B cell (primary cell): ENCODE measurements around the gene XPO4. TPM values are rescaled to one million over a fixed set of nuclear protein-coding genes. Genes with fewer than 3 reads are reported as not detected.
"Not testable (repeated sequence)": the region's sequence is repeated elsewhere in the genome, so short reads cannot be mapped to it uniquely, and the experiment has no call there.

Experiments used
- ATAC-seq: fragments of 200-7000 bp; cut with Tn5 transposase; one replicate; pipeline ENCODE4 v1.10.0; 2021; ENCODE audit warnings: low read depth, mild to moderate bottlenecking, moderate number of reproducible peaks, moderate library complexity
- CTCF ChIA-PET: fragments of 350-600 bp; sonication (Branson Sonifier 250); formaldehyde crosslinking; loops from one replicate; lab custom pipeline; 2021; ENCODE audit warnings: antibody characterized with exemption, inconsistent platforms; lab: Charles Lee
- POLR2A ChIA-PET: fragments of 350-600 bp; sonication (Branson Sonifier 250); formaldehyde crosslinking; loops from one replicate; lab custom pipeline; 2021; ENCODE audit warnings: antibody characterized with exemption; lab: Charles Lee
- DNase-seq: peaks from one replicate; pipeline ENCODE4 v3.0.0; 2013
- H2AFZ ChIP-seq: 2 replicates; pipeline ENCODE4 v1.6.1; 2012; ENCODE audit warnings: mild to moderate bottlenecking, low read depth, low read length; ENCODE audit not compliant: insufficient read depth, poor library complexity, severe bottlenecking
- H3K27ac ChIP-seq, 2 donors: 1 replicate in 1 of 2; 2 replicates in 1 of 2; pipeline ENCODE4 v1.5.1; 2012 to 2013; ENCODE audit warnings: low read length in 2 of 2, mild to moderate bottlenecking in 2 of 2, moderate library complexity in 1 of 2
- H3K27me3 ChIP-seq, 4 experiments: fragments of 200-600 bp in 1 of 4; sonication (generic) in 1 of 4; replicated peaks in 1 of 4; 1 replicate in 2 of 4; 2 replicates in 2 of 4; pipeline versions ENCODE4 v1.6.1 to v1.7.0; 2013 to 2016; ENCODE audit warnings: low read length in 3 of 4, mild to moderate bottlenecking in 2 of 4, mixed read lengths in 1 of 4, moderate library complexity in 1 of 4; ENCODE audit not compliant: insufficient read depth in 4 of 4, control insufficient read depth in 3 of 4; ENCODE audit errors: control extremely low read depth in 1 of 4
- H3K36me3 ChIP-seq, 2 experiments: replicated peaks in 1 of 2; 1 replicate in 1 of 2; 2 replicates in 1 of 2; pipeline versions ENCODE4 v1.6.1 to v1.7.1; 2013; ENCODE audit warnings: low read length in 1 of 2; ENCODE audit not compliant: insufficient read depth in 2 of 2, control insufficient read depth in 1 of 2; ENCODE audit errors: control extremely low read depth in 1 of 2, extremely low read depth in 1 of 2
- H3K4me1 ChIP-seq, 2 donors: fragments of 200-600 bp in 1 of 2; sonication (generic) in 1 of 2; 1 replicate in 1 of 2; 2 replicates in 1 of 2; pipeline versions ENCODE4 v1.5.1 to v1.6.1; 2013 to 2017; ENCODE audit warnings: low read length in 2 of 2; ENCODE audit not compliant: control insufficient read depth in 2 of 2, insufficient read depth in 2 of 2
- H3K4me2 ChIP-seq: replicated peaks from 2 replicates; pipeline ENCODE3; 2012; ENCODE audit warnings: mild to moderate bottlenecking, low read depth, low read length; ENCODE audit not compliant: poor library complexity, severe bottlenecking
- H3K4me3 ChIP-seq, 5 experiments: fragments of 200-600 bp in 1 of 5; sonication (generic) in 1 of 5; 1 replicate in 3 of 5; 2 replicates in 2 of 5; pipeline versions ENCODE4 v1.5.1 to v1.7.0; 2011 to 2016; ENCODE audit warnings: low read length in 4 of 5, mild to moderate bottlenecking in 4 of 5, low read depth in 2 of 5, control low read depth in 1 of 5, moderate library complexity in 1 of 5; ENCODE audit not compliant: insufficient read depth in 1 of 5; ENCODE audit errors: control extremely low read depth in 1 of 5, extremely low read depth in 1 of 5
- H3K79me2 ChIP-seq: fragments of 200-600 bp; sonication (generic); one replicate; pipeline ENCODE4 v1.6.0; 2016; ENCODE audit warnings: low read length; ENCODE audit not compliant: control insufficient read depth, insufficient read depth
- H3K9ac ChIP-seq: fragments of 200-600 bp; sonication (generic); 2 replicates; pipeline ENCODE4 v1.6.1; 2017; ENCODE audit warnings: mild to moderate bottlenecking, low read length, moderate library complexity
- H3K9me3 ChIP-seq, 3 donors: one replicate each; pipeline versions ENCODE4 v1.6.1 to v1.7.1; 2013; ENCODE audit warnings: low read length in 2 of 3; ENCODE audit not compliant: control insufficient read depth in 2 of 3, insufficient read depth in 1 of 3; ENCODE audit errors: control extremely low read depth in 1 of 3
- H4K20me1 ChIP-seq: 2 replicates; pipeline ENCODE4 v1.6.0; 2012; ENCODE audit warnings: mild to moderate bottlenecking, low read length; ENCODE audit not compliant: insufficient read depth, control insufficient read depth, poor library complexity, severe bottlenecking
- H3K27ac Mint-ChIP-seq: one replicate; pipeline ENCODE4 v1.8.0; 2021; ENCODE audit warnings: mixed read lengths
- H3K27me3 Mint-ChIP-seq: one replicate; pipeline ENCODE4 v1.8.0; 2021; ENCODE audit warnings: mixed read lengths
- H3K4me1 Mint-ChIP-seq: one replicate; pipeline ENCODE4 v1.8.0; 2021; ENCODE audit warnings: mixed read lengths
- H3K4me3 Mint-ChIP-seq: one replicate; pipeline ENCODE4 v1.8.0; 2021; ENCODE audit warnings: mixed read lengths
- H3K9me3 Mint-ChIP-seq: one replicate; pipeline ENCODE4 v1.8.0; 2022; ENCODE audit warnings: mixed read lengths; ENCODE audit not compliant: insufficient read depth
- EZH2 ChIP-seq: IDR thresholded peaks from 2 replicates; pipeline ENCODE4 v1.6.1; 2012; ENCODE audit warnings: borderline replicate concordance, low read depth, mild to moderate bottlenecking, moderate library complexity, low read length; ENCODE audit not compliant: insufficient read depth, poor library complexity, severe bottlenecking
- WGBS: methylation state at CpG from one replicate; pipeline ENCODE4 v1.1.5; 2013; ENCODE audit warnings: missing lambda C conversion rate; ENCODE audit not compliant: insufficient coverage; 5-methylcytosine and 5-hydroxymethylcytosine counted together
- intact Hi-C: fragments of 100-400 bp; cut with micrococcal nuclease; formaldehyde crosslinking; loops from one replicate; pipeline ENCODE4 v1.10.0; 2022
- polyA plus RNA-seq: library from polyadenylated mRNA; depleted of rRNA; stranded (reverse); fragments of >200 nt; gene quantifications from 2 replicates; pipeline ENCODE4 v1.2.3, GENCODE V29; 2012
- total RNA-seq, 2 donors: library from RNA; stranded (reverse); fragments of 120-200 nt in 1 of 2; gene quantifications; 1 replicate in 1 of 2; 2 replicates in 1 of 2; pipeline versions ENCODE4 v1.2.3 to v1.2.4, GENCODE V29; 2013 to 2022
- TF ChIP-seq, protein P1 (sequence below): fragments of 200-600 bp; IDR thresholded peaks from one replicate; pipeline ENCODE4 v1.8.0; 2022; ENCODE audit warnings: antibody characterized with exemption, mild to moderate bottlenecking

XPO4 gene
- total and polyA plus RNA-seq, 2 donors (not counting 1 experiment from before 2014, with no cell fraction given) = 6.2 to 25.9 TPM

DNA sequence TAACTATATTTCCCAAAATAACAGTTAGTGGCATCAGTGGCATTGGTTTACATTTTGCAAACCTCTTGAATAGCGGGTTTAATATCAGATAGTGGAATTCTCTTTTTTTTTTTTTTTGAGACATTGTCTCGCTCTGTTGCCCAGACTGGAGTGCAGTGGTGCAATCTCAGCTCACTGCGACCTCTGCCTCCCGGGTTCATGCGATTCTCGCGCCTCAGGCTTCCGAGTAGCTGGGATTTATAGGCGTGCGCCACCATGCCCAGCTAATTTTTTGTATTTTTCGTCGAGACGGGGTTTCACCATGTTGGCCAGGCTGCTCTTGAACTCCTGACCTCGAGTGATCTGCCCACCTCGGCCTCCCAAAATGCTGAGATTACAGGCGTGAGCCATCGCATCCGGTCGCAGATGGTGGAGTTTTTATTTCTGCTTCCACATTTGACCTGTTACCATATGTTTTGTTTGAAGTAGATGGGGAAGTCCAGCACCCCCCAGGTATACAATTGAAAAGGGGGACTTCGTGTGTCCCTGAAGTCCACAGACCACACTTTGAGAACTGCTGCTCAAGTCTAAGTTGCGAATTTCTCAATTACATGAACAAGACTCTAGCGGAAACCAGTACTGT is 40.5 kb upstream of the XPO4 start:
- Histone ChIP-seq H3K4me2 (peak overlapping the region; percentile 23), H3K79me2 (no peaks in the 10 kb centered on the region), H3K4me1 (peaks cover 6 to 10% of the 10 kb centered on the region in 2 donors), H3K27ac (no peak overlapping the region), H2AFZ (peak overlapping the region; percentile 50), H3K27me3 (peaks cover 0 to 13% (median 2%) of the 10 kb centered on the region in 4 experiments), H3K9me3 (no peaks in the 10 kb centered on the region), H3K36me3 (no peaks in the 10 kb centered on the region), H4K20me1 (no peaks in the 10 kb centered on the region), H3K4me3 (no peak overlapping the region), H3K9ac (no peak overlapping the region)
- CTCF ChIA-PET = interaction anchor here (0.7 to 3.6 kb wide), 10 partner anchors 9 to 1853 kb away, joined by 3 to 26 read pairs (median 4); no protein-coding TSS in a partner anchor
- ATAC-seq = no peak
- Mint-ChIP-seq H3K4me3 (no peak overlapping the region), H3K4me1 (peaks cover 9% of the 10 kb centered on the region), H3K27me3 (peaks cover 45% of the 10 kb centered on the region), H3K9me3 (no peaks in the 10 kb centered on the region), H3K27ac (no peak overlapping the region)
- POLR2A ChIA-PET = no interaction called here
- no peak for DNase-seq
- intact Hi-C loops = loop anchor here (1.0 kb wide), 1 partner anchor 536 kb away; no protein-coding TSS in a partner anchor
- 90% methylated on average over 16 of the region's 22 CpGs for WGBS
- TF ChIP-seq EZH2 = no peak
- TF ChIP-seq, protein P1, sequence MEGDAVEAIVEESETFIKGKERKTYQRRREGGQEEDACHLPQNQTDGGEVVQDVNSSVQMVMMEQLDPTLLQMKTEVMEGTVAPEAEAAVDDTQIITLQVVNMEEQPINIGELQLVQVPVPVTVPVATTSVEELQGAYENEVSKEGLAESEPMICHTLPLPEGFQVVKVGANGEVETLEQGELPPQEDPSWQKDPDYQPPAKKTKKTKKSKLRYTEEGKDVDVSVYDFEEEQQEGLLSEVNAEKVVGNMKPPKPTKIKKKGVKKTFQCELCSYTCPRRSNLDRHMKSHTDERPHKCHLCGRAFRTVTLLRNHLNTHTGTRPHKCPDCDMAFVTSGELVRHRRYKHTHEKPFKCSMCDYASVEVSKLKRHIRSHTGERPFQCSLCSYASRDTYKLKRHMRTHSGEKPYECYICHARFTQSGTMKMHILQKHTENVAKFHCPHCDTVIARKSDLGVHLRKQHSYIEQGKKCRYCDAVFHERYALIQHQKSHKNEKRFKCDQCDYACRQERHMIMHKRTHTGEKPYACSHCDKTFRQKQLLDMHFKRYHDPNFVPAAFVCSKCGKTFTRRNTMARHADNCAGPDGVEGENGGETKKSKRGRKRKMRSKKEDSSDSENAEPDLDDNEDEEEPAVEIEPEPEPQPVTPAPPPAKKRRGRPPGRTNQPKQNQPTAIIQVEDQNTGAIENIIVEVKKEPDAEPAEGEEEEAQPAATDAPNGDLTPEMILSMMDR = no peak

DNA sequence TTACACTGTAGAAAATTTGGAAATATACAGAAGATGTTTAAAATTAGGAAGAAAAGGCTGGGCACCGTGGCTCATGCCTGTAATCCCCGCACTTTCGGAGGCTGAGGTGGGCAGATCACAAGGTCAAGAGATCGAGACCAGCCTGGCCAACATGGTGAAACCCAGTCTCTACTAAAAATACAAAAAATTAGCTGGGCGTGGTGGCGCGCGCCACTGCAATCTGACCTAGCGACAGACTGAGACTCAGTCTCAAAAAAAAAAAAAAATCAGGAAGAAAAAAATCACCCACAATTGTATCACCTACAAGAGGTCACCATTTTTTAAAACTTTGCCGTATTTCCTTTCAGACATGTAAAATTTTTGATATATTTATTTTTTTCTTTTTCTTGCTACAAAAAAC is 38.0 kb upstream of the XPO4 start:
- H3K27ac ChIP-seq, DNase-seq, H4K20me1 ChIP-seq, ATAC-seq, POLR2A ChIA-PET, intact Hi-C loops, H3K27me3 ChIP-seq, H3K27ac Mint-ChIP-seq, H3K9me3 Mint-ChIP-seq, H3K79me2 ChIP-seq, H3K4me1 Mint-ChIP-seq, H3K9me3 ChIP-seq, H3K4me3 ChIP-seq, H3K4me3 Mint-ChIP-seq, H2AFZ ChIP-seq, H3K9ac ChIP-seq, CTCF ChIA-PET, H3K4me1 ChIP-seq, H3K4me2 ChIP-seq, H3K36me3 ChIP-seq: not testable (repeated sequence)
- WGBS = 96% methylated on average over 8 of the region's 10 CpGs
- peaks cover 33% of the 10 kb centered on the region for H3K27me3 Mint-ChIP-seq
